ENCODE data around the gene BOD1.

DNA sequence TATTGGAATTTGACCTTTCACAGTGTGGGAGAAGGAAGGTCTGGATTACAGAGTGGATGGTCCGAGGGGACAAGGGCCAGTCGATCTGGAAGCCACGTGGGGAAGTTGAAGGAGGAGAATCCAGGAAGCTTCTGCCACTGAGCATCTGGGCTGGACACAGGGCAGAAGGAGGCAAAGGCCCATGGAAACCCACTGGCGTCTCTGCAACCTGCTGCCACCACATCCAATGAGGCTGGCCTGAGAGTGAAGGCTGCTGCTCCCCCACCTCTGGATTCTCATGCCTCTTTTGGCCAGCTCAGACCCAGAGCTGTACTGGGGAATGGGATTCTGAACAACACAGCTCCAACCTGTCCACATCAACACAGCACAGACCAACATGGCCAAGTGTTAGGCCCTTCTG is 48.9 kb upstream of the BOD1 start:
- TF ChIP-seq, protein P1, sequence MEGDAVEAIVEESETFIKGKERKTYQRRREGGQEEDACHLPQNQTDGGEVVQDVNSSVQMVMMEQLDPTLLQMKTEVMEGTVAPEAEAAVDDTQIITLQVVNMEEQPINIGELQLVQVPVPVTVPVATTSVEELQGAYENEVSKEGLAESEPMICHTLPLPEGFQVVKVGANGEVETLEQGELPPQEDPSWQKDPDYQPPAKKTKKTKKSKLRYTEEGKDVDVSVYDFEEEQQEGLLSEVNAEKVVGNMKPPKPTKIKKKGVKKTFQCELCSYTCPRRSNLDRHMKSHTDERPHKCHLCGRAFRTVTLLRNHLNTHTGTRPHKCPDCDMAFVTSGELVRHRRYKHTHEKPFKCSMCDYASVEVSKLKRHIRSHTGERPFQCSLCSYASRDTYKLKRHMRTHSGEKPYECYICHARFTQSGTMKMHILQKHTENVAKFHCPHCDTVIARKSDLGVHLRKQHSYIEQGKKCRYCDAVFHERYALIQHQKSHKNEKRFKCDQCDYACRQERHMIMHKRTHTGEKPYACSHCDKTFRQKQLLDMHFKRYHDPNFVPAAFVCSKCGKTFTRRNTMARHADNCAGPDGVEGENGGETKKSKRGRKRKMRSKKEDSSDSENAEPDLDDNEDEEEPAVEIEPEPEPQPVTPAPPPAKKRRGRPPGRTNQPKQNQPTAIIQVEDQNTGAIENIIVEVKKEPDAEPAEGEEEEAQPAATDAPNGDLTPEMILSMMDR (conservative IDR thresholded peaks at IDR 0.05), result no peak
- TF ChIP-seq ZFX (IDR thresholded peaks at IDR 0.05), result no peak

Measured in C4-2B (cell line).